Stimulated activated CD4-positive, alpha-beta T cell treated with anti-CD3 and anti-CD28 coated beads, Interleukin-4, amount 100 ng/mL, for 24 hours (primary cell): ENCODE data around the gene JPH2.

Source experiments
- DNase-seq: peaks from one replicate; pipeline ENCODE4 v3.0.0-alpha.2; 2020

JPH2 gene

GRCh38 chr20:44120676-44121425 lies 66.1 kb downstream of the JPH2 start:
- DNase-seq = no peak

- no peak for DNase-seq
Observed at GRCh38 chr20:44118185-44119033, 68.6 kb downstream of the JPH2 start.

- DNase-seq = no peak
Observed at GRCh38 chr20:44117296-44118184, 69.4 kb downstream of the JPH2 start.

GRCh38 chr20:44115762-44116644 lies 71.0 kb downstream of the JPH2 start:
- DNase-seq = no peak

- no peak for DNase-seq
Observed at GRCh38 chr20:44115181-44115580, 71.8 kb downstream of the JPH2 start.

- no peak for DNase-seq
Observed at GRCh38 chr20:44113618-44114376, 73.2 kb downstream of the JPH2 start.

DNA sequence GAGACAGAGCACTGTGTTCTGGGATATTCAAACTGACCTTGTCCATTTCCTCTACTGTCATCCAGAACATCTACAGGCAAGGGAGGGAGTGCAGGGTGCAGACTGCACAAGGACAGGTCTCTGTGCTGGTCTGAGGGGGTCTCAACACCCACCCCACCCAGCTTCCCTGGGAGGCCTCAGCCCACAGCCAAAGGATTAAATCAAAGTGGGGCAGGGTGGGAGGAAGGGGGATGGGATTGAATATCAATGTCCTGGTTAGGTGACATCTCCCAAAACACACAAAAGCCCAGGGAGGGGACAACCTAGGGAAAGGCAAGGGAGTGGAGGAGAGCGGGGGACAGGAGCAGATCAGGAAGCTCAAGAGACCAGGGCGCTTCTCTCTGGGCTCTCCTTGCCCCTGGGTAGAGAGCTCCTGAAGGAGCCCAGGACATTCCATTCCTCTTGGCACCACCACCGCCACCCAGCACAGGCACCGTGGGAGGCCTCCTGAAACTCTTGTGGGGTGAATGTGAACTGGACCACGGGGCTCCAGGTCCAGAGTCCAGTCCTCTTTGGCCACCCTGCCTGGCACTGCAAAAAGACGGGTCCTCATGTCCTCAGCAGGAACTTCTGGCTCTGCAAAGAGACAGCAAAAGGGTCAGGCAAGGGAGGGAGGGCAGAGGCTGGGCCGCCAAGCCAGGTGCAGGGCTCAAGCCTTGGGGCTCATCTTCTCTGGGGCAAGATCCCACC lies 73.9 kb downstream of the JPH2 start:
- no peak for DNase-seq

DNA sequence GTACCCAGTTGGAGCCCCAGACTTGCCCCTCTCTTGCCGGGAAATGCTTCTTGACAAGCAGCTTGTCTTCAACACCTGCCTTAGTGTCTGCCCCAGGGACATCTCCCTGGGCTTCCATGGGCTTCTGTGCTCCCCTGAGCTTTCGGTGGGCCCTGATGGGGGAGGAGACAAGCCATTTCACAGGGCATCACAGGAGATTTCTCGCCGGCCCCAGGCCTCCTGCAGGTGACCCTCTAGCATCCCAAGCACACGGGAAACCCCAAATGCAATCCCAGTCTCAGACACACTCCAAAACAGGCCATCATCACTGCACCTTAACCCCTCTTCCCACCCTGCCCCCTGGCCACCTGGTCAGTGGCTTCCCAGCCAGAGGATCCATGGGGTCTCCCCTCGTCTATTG lies 74.5 kb downstream of the JPH2 start:
- no peak for DNase-seq

DNA sequence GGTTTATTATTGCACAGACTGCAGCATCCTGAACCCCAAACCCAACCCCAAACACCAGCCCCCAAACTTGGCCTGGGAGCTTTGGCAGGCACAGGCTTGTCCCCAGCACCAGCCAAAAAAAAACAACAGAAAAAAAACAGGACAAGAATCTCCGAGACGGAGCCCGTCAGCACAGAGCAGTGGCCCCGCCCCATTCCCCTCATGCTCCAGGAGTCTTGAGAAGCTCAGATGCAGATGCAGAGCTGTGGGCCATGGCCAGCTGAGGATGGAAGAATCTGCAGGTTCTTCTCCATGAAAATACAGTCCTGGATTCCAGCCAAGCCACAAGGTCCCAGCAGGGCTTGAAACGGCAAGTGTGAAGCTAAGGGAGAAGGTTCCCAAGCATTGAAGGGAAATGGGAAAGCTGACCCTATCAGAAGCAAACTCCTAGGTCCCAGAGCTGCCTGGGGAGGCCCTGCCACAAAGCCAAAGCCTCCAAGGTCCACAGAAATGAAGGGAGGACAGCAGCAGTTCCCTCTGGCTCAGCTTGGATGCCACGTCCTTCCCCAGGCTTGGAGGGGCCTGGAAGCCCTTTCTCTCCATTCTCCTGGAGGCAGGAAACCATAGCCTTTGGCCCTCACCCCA lies 75.2 kb downstream of the JPH2 start:
- no peak for DNase-seq

DNA sequence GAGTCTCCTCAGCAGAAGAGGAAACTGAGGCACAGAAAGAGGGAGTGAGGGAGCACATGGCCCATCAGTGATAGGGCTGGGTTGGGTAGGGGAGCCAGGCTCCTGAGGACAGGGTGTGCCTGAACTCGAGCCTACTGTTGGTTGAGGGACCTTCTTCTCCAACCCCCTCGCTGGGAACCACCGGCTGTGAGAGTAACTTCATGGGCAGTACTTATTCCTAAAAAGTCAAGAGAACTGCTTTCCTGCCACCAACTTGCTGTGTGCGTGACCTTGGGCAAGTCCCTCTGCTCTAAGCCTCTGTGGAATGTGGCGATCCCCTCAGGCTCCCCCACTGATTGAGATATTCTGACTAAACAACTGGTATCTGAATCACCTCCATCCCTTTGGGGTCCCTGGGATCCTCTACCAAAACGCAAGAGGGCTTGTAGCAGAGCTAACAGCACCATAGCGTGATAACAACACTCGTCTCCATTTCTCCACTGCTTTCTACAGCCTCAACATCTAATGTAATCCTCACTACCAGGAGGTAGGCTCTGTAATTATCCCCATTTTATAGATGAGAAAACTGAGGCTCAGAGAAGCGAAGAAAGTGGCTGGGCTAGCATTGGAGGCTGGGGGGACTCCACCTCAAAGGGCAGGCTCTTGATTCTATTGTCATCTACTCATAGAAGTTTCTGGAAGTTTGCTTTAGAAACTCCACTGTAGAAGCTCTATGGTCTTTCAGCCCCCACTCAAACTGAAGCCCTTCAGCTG lies 76.0 kb downstream of the JPH2 start:
- no peak for DNase-seq

DNA sequence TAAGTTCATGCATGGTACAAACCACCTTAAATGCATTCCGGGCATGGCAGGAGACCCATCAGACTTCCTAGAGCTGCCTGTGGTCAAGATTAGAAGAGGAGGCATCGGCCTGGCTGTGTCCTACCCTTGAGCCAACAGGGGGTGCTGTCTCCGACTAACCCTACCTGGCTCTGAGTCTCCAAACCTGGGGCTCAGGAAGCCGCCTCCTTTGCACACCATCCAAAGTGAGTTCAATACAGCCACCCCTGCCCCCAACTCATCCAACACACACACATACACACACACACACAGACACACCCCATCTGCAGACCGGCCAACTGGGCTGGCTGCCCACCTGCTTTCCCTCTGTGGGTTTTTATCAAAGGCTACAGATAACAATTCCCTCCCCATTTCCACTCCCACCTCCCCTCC lies 77.0 kb downstream of the JPH2 start:
- DNase-seq = no peak

GRCh38 chr20:44106615-44107014 lies 80.4 kb downstream of the JPH2 start:
- DNase-seq = no peak

DNA sequence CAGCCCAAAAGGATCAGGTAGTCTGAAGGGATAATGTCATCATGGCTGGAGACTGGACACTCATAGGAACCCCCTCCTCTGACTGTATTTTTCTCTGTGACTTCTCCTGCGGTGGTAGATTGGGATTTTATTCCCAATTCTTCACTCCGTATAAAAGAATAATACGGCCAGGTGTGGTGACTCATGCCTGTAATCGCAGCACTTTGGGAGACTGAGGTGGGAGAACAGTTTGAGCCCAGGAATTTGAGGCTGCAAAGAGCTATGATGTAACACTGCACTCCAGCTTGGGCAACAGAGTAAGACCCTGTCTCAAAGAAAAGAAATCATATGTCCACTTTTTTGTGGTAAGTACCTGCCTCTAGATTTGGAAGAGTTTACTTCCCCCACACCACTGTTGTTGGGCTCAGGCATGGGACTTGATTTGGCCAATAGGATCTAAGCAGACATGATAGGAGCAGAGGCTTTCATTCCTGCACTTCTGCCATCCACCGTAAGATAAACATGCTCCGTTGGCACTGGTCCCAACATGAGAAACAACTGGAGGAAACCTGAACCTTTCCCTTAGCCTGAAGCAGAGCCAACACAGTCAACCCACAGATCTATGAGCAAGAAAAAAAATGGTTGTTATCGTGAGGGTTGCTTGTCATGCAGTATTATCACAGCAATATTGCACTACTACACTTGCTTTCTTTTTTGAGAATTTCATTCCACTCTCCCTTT lies 82.0 kb downstream of the JPH2 start:
- no peak for DNase-seq

- DNase-seq = no peak
Observed at GRCh38 chr20:44102582-44102981, 84.4 kb downstream of the JPH2 start.

- DNase-seq = no peak
Observed at GRCh38 chr20:44099832-44100231, 87.2 kb downstream of the JPH2 start.

DNA sequence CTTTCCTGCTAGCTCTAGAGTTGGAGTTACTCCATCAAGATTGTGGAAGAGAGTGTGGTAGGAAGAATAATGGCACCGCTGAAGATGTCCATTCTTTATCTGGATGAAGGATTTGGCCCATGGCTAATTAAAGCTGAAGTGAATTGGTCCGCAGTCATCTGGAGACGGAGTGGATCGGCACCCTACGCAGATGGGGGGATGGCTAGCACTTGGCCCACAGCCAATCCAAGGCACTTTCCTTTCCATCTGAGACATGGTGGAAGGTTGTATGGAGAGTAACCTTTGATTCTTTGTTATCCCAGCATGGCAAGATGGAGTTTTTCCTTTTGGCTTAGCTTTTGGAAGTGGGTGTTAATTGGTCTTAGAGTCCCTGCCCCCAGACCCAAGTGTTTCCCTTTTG lies 88.3 kb downstream of the JPH2 start:
- DNase-seq = no peak

DNA sequence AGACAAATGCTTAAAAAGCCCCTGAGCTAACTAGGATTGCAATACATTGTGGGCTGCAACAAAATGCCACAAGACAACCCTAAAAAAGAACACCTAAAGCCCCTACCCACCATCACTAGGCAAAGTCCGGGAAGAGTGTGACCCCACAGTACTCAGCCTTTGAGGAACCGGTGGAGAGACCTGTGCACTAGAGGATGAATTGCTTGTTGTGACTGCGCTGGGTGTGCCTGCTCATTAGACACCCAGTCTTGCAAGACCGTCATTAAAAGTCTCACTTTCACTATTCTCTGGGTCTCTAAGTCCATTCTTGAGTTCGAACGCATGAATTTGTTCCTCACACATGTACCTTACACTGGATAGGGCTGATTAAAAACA lies 88.7 kb downstream of the JPH2 start:
- DNase-seq = no peak

- no peak for DNase-seq
Observed at GRCh38 chr20:44097521-44098255, 89.3 kb downstream of the JPH2 start.
